ENCODE measurements around the gene SLC44A2. TPM values are rescaled to one million over a fixed set of nuclear protein-coding genes. Genes with fewer than 3 reads are reported as not detected.

Gene SLC44A2
- total and polyA plus RNA-seq, 9 donors: 64.6 to 153 (median 142) TPM

- Histone ChIP-seq H3K4me1 (ENCODE audit: control insufficient read depth, insufficient read depth, low read length) (no peaks in the 10 kb centered on the region), H3K27ac (ENCODE audit: low read length) (no peak overlapping the region)
These were observed 62.4 kb downstream of the SLC44A2 start for GRCh38 chr19:10687518-10688288.

GRCh38 chr19:10688545-10689280 is 63.4 kb downstream of the SLC44A2 start:
- Histone ChIP-seq H3K9me3 (replicated peaks; ENCODE audit: control insufficient read depth, low read depth, low read length) (no peaks in the 10 kb centered on the region), H3K27me3 (ENCODE audit: control insufficient read depth, insufficient read depth, low read length) (no peaks in the 10 kb centered on the region), H3K4me3 (ENCODE audit: low read length) (no peak overlapping the region), H3K4me1 (ENCODE audit: control insufficient read depth, insufficient read depth, low read length) (no peaks in the 10 kb centered on the region), H3K36me3 (ENCODE audit: control insufficient read depth, insufficient read depth, low read length) (peaks cover 88% of the 10 kb centered on the region), H3K27ac (ENCODE audit: low read length) (no peak overlapping the region)
- 87% methylated on average over 23 of the region's 27 CpGs for WGBS (ENCODE audit: insufficient coverage)
- DNase-seq: no peak

More at GRCh38 chr19:10687518-10688288, 62.4 kb downstream of the SLC44A2 start:
- Histone ChIP-seq H3K9me3 (replicated peaks; ENCODE audit: control insufficient read depth, low read depth, low read length) (no peaks in the 10 kb centered on the region), H3K36me3 (ENCODE audit: control insufficient read depth, insufficient read depth, low read length) (peaks cover 94% of the 10 kb centered on the region), H3K4me3 (ENCODE audit: low read length) (no peak overlapping the region), H3K27me3 (ENCODE audit: control insufficient read depth, insufficient read depth, low read length) (no peaks in the 10 kb centered on the region)
- no peak for DNase-seq
- 80% methylated on average over 20 of the region's 25 CpGs for WGBS (ENCODE audit: insufficient coverage)

GRCh38 chr19:10690341-10690781 is 65.0 kb downstream of the SLC44A2 start:
- no peak overlapping the region for H3K27ac ChIP-seq (ENCODE audit: low read length)
- no peaks in the 10 kb centered on the region for H3K9me3 ChIP-seq (replicated peaks; ENCODE audit: control insufficient read depth, low read depth, low read length)
- no peak overlapping the region for H3K4me3 ChIP-seq (ENCODE audit: low read length)
- H3K27me3 ChIP-seq (ENCODE audit: control insufficient read depth, insufficient read depth, low read length): no peaks in the 10 kb centered on the region
- peaks cover 72% of the 10 kb centered on the region for H3K36me3 ChIP-seq (ENCODE audit: control insufficient read depth, insufficient read depth, low read length)
- 57% methylated on average over 6 of the region's 7 CpGs for WGBS (ENCODE audit: insufficient coverage)
- DNase-seq: no peak
- H3K4me1 ChIP-seq (ENCODE audit: control insufficient read depth, insufficient read depth, low read length): peaks cover 5% of the 10 kb centered on the region

- 85% methylated on average over 23 of the region's 23 CpGs for WGBS (ENCODE audit: insufficient coverage)
- no peak overlapping the region for H3K27ac ChIP-seq (ENCODE audit: low read length)
These were observed 66.0 kb downstream of the SLC44A2 start for GRCh38 chr19:10691178-10691881.

GRCh38 chr19:10691883-10692282 is 66.5 kb downstream of the SLC44A2 start:
- 82% methylated on average over 5 of the region's 5 CpGs for WGBS (ENCODE audit: insufficient coverage)
- Histone ChIP-seq H3K27me3 (ENCODE audit: control insufficient read depth, insufficient read depth, low read length) (no peaks in the 10 kb centered on the region), H3K9me3 (replicated peaks; ENCODE audit: control insufficient read depth, low read depth, low read length) (no peaks in the 10 kb centered on the region), H3K27ac (ENCODE audit: low read length) (no peak overlapping the region), H3K36me3 (ENCODE audit: control insufficient read depth, insufficient read depth, low read length) (peaks cover 58% of the 10 kb centered on the region), H3K4me3 (ENCODE audit: low read length) (no peak overlapping the region), H3K4me1 (ENCODE audit: control insufficient read depth, insufficient read depth, low read length) (peaks cover 12% of the 10 kb centered on the region)
- DNase-seq: no peak

More at GRCh38 chr19:10691178-10691881, 66.0 kb downstream of the SLC44A2 start:
- Histone ChIP-seq H3K27me3 (ENCODE audit: control insufficient read depth, insufficient read depth, low read length) (no peaks in the 10 kb centered on the region), H3K4me1 (ENCODE audit: control insufficient read depth, insufficient read depth, low read length) (peaks cover 12% of the 10 kb centered on the region), H3K9me3 (replicated peaks; ENCODE audit: control insufficient read depth, low read depth, low read length) (no peaks in the 10 kb centered on the region), H3K4me3 (ENCODE audit: low read length) (no peak overlapping the region), H3K36me3 (ENCODE audit: control insufficient read depth, insufficient read depth, low read length) (peaks cover 64% of the 10 kb centered on the region)
- DNase-seq: no peak

GRCh38 chr19:10692673-10693264 is 67.4 kb downstream of the SLC44A2 start:
- no peak overlapping the region for H3K27ac ChIP-seq (ENCODE audit: low read length)
- H3K4me3 ChIP-seq (ENCODE audit: low read length): no peak overlapping the region
- no peaks in the 10 kb centered on the region for H3K9me3 ChIP-seq (replicated peaks; ENCODE audit: control insufficient read depth, low read depth, low read length)
- H3K27me3 ChIP-seq (ENCODE audit: control insufficient read depth, insufficient read depth, low read length): no peaks in the 10 kb centered on the region
- H3K4me1 ChIP-seq (ENCODE audit: control insufficient read depth, insufficient read depth, low read length): peaks cover 12% of the 10 kb centered on the region
- no CpG with 5 or more reads among the region's 5 CpGs for WGBS (ENCODE audit: insufficient coverage)
- DNase-seq: no peak
- peaks cover 51% of the 10 kb centered on the region for H3K36me3 ChIP-seq (ENCODE audit: control insufficient read depth, insufficient read depth, low read length)

Other genes starting within 250 kb of the SLC44A2 start
- 55.1 TPM for gene TYK2, start 245.0 kb upstream of the SLC44A2 start, total RNA-seq
- gene TYK2, start 245.0 kb upstream of the SLC44A2 start, polyA plus RNA-seq (ENCODE audit: insufficient read depth in 1 of 8, insufficient read length in 8 of 8, low replicate concordance in 1 of 8): 10 to 100 TPM; 54.8 to 89.6 (median 73.6) TPM
- 128 TPM for gene CDC37, start 222.0 kb upstream of the SLC44A2 start, total RNA-seq
- 100 to 1,000 TPM; 133 to 166 (median 146) TPM for gene CDC37, start 222.0 kb upstream of the SLC44A2 start, polyA plus RNA-seq (ENCODE audit: insufficient read depth in 1 of 8, insufficient read length in 8 of 8, low replicate concordance in 1 of 8)
- 1.2 TPM for gene PDE4A, start 205.0 kb upstream of the SLC44A2 start, total RNA-seq
- gene PDE4A, start 205.0 kb upstream of the SLC44A2 start, polyA plus RNA-seq (ENCODE audit: insufficient read depth in 1 of 8, insufficient read length in 8 of 8, low replicate concordance in 1 of 8): 1 to 10 TPM; 2.1 to 4.0 (median 3.1) TPM
- 55.2 TPM for gene KEAP1, start 122.2 kb upstream of the SLC44A2 start, total RNA-seq
- gene KEAP1, start 122.2 kb upstream of the SLC44A2 start, polyA plus RNA-seq (ENCODE audit: insufficient read depth in 1 of 8, insufficient read length in 8 of 8, low replicate concordance in 1 of 8): 10 to 100 TPM; 58.2 to 75.0 (median 69.6) TPM
- 0.75 TPM for gene S1PR5, start 108.1 kb upstream of the SLC44A2 start, total RNA-seq
- 1 to 10 TPM in 5 of 8 donors, under 1 TPM in 3; 0.67 to 2.2 (median 1.4) TPM for gene S1PR5, start 108.1 kb upstream of the SLC44A2 start, polyA plus RNA-seq (ENCODE audit: insufficient read depth in 1 of 8, insufficient read length in 8 of 8, low replicate concordance in 1 of 8)
- gene ATG4D, start 81.6 kb upstream of the SLC44A2 start, total RNA-seq: 16.4 TPM
- gene ATG4D, start 81.6 kb upstream of the SLC44A2 start, polyA plus RNA-seq (ENCODE audit: insufficient read depth in 1 of 8, insufficient read length in 8 of 8, low replicate concordance in 1 of 8): 10 to 100 TPM; 18.1 to 25.6 (median 24.9) TPM
- 8.5 TPM for gene KRI1, start 59.5 kb upstream of the SLC44A2 start, total RNA-seq
- gene KRI1, start 59.5 kb upstream of the SLC44A2 start, polyA plus RNA-seq (ENCODE audit: insufficient read depth in 1 of 8, insufficient read length in 8 of 8, low replicate concordance in 1 of 8): 10 to 100 TPM; 22.5 to 29.0 (median 25.9) TPM
- 6.8 TPM for gene CDKN2D, start 56.6 kb upstream of the SLC44A2 start, total RNA-seq
- 10 to 100 TPM; 14.5 to 19.5 (median 16.5) TPM for gene CDKN2D, start 56.6 kb upstream of the SLC44A2 start, polyA plus RNA-seq (ENCODE audit: insufficient read depth in 1 of 8, insufficient read length in 8 of 8, low replicate concordance in 1 of 8)
- gene AP1M2, start 38.2 kb upstream of the SLC44A2 start, total RNA-seq: 0.27 TPM
- gene AP1M2, start 38.2 kb upstream of the SLC44A2 start, polyA plus RNA-seq (ENCODE audit: insufficient read depth in 1 of 8, insufficient read length in 8 of 8, low replicate concordance in 1 of 8): 1 to 10 TPM in 2 of 8 donors, under 1 TPM in 4, not detected in 2; 0.20 to 4.0 (median 0.60) TPM
- gene ILF3, start 28.8 kb downstream of the SLC44A2 start, total RNA-seq: 72.9 TPM
- gene ILF3, start 28.8 kb downstream of the SLC44A2 start, polyA plus RNA-seq (ENCODE audit: insufficient read depth in 1 of 8, insufficient read length in 8 of 8, low replicate concordance in 1 of 8): 100 to 1,000 TPM; 147 to 210 (median 180) TPM
- gene QTRT1, start 75.9 kb downstream of the SLC44A2 start, total RNA-seq: 25.1 TPM
- gene QTRT1, start 75.9 kb downstream of the SLC44A2 start, polyA plus RNA-seq (ENCODE audit: insufficient read depth in 1 of 8, insufficient read length in 8 of 8, low replicate concordance in 1 of 8): 10 to 100 TPM; 27.2 to 44.5 (median 35.1) TPM
- 49.9 TPM for gene DNM2, start 92.5 kb downstream of the SLC44A2 start, total RNA-seq
- 10 to 100 TPM; 56.9 to 81.7 (median 71.0) TPM for gene DNM2, start 92.5 kb downstream of the SLC44A2 start, polyA plus RNA-seq (ENCODE audit: insufficient read depth in 1 of 8, insufficient read length in 8 of 8, low replicate concordance in 1 of 8)
- 44.1 TPM for gene TMED1, start 210.7 kb downstream of the SLC44A2 start, total RNA-seq
- 10 to 100 TPM; 33.8 to 48.8 (median 40.3) TPM for gene TMED1, start 210.7 kb downstream of the SLC44A2 start, polyA plus RNA-seq (ENCODE audit: insufficient read depth in 1 of 8, insufficient read length in 8 of 8, low replicate concordance in 1 of 8)
- 5.6 TPM for gene C19orf38, start 222.9 kb downstream of the SLC44A2 start, total RNA-seq
- gene C19orf38, start 222.9 kb downstream of the SLC44A2 start, polyA plus RNA-seq (ENCODE audit: insufficient read depth in 1 of 8, insufficient read length in 8 of 8, low replicate concordance in 1 of 8): 1 to 10 TPM; 2.3 to 4.6 (median 4.1) TPM
- 21.4 TPM for gene CARM1, start 246.0 kb downstream of the SLC44A2 start, total RNA-seq
- gene CARM1, start 246.0 kb downstream of the SLC44A2 start, polyA plus RNA-seq (ENCODE audit: insufficient read depth in 1 of 8, insufficient read length in 8 of 8, low replicate concordance in 1 of 8): 10 to 100 TPM; 51.3 to 72.1 (median 65.0) TPM

Data from muscle of leg (tissue), 11 donors.